Activated CD8-positive, alpha-beta memory T cell treated with anti-CD3 and anti-CD28 coated beads, Interleukin-2, amount 10 ng/mL, durations not matched to agents 7 days and 5 days (primary cell): ENCODE results near the gene SLIT3. TPM values are rescaled to one million over a fixed set of nuclear protein-coding genes. Genes with fewer than 3 reads are reported as not detected.

Source experiments
- ATAC-seq: fragments of 150-1000 bp; cut with Tn5 transposase; one replicate; pipeline ENCODE4 v1.10.0; 2021; ENCODE audit warnings: moderate library complexity
- CTCF ChIA-PET: fragments of 350-600 bp; sonication (Branson Sonifier 250); formaldehyde crosslinking; loops from one replicate; lab custom pipeline; 2021; ENCODE audit warnings: antibody characterized with exemption; lab: Charles Lee
- DNase-seq: peaks from one replicate; pipeline ENCODE4 v3.0.0-alpha.2; 2020
- H3K27ac Mint-ChIP-seq: one replicate; pipeline ENCODE4 v1.8.0; 2021; ENCODE audit warnings: mild to moderate bottlenecking, mixed read lengths
- H3K27me3 Mint-ChIP-seq: one replicate; pipeline ENCODE4 v1.8.0; 2021; ENCODE audit warnings: mixed read lengths
- H3K36me3 Mint-ChIP-seq: one replicate; pipeline ENCODE4 v1.8.0; 2021; ENCODE audit warnings: mild to moderate bottlenecking, mixed read lengths
- H3K4me1 Mint-ChIP-seq: one replicate; pipeline ENCODE4 v1.8.0; 2021; ENCODE audit warnings: mixed read lengths
- H3K4me3 Mint-ChIP-seq: one replicate; pipeline ENCODE4 v1.8.0; 2021; ENCODE audit warnings: mild to moderate bottlenecking, moderate library complexity, mixed read lengths
- H3K9me3 Mint-ChIP-seq: one replicate; pipeline ENCODE4 v1.8.0; 2022; ENCODE audit warnings: low read depth, mixed read lengths
- total RNA-seq, 2 experiments: library from RNA; stranded (reverse); gene quantifications; one replicate each; pipeline ENCODE4 v1.2.3, GENCODE V29; 2021

The SLIT3 gene
- total RNA-seq, 2 experiments from 2014 or later, result 0.09 TPM; not detected in 1

- H3K27ac Mint-ChIP-seq, result no peak overlapping the region
Observed at GRCh38 chr5:169291877-169292276, 9.1 kb downstream of the SLIT3 start.

GRCh38 chr5:169290895-169291294, 10.0 kb downstream of the SLIT3 start:
- Mint-ChIP-seq H3K36me3 (no peaks in the 10 kb centered on the region), H3K4me3 (no peak overlapping the region), H3K9me3 (no peaks in the 10 kb centered on the region), H3K27me3 (no peaks in the 10 kb centered on the region), H3K4me1 (no peaks in the 10 kb centered on the region), H3K27ac (no peak overlapping the region)
- ATAC-seq, result no peak
- CTCF ChIA-PET, result no interaction called here
- no peak for DNase-seq

More at GRCh38 chr5:169291877-169292276, 9.1 kb downstream of the SLIT3 start:
- Mint-ChIP-seq H3K27me3 (no peaks in the 10 kb centered on the region), H3K9me3 (no peaks in the 10 kb centered on the region), H3K36me3 (no peaks in the 10 kb centered on the region), H3K4me1 (no peaks in the 10 kb centered on the region), H3K4me3 (no peak overlapping the region)
- CTCF ChIA-PET, result no interaction called here
- DNase-seq (no peak), ATAC-seq (no peak)

GRCh38 chr5:169289520-169289919, 11.4 kb downstream of the SLIT3 start:
- Mint-ChIP-seq H3K4me3 (no peak overlapping the region), H3K4me1 (no peaks in the 10 kb centered on the region), H3K9me3 (no peaks in the 10 kb centered on the region), H3K27ac (no peak overlapping the region), H3K36me3 (no peaks in the 10 kb centered on the region), H3K27me3 (no peaks in the 10 kb centered on the region)
- DNase-seq, result no peak
- CTCF ChIA-PET, result no interaction called here
- no peak for ATAC-seq

- H3K4me3 Mint-ChIP-seq, result no peak overlapping the region
- CTCF ChIA-PET, result no interaction called here
- H3K27ac Mint-ChIP-seq, result no peak overlapping the region
- no peak for DNase-seq
- H3K27me3 Mint-ChIP-seq, result no peaks in the 10 kb centered on the region
- ATAC-seq, result no peak
- no peaks in the 10 kb centered on the region for H3K4me1 Mint-ChIP-seq
- no peaks in the 10 kb centered on the region for H3K9me3 Mint-ChIP-seq
- H3K36me3 Mint-ChIP-seq, result no peaks in the 10 kb centered on the region
Observed at GRCh38 chr5:169288066-169288930, 12.6 kb downstream of the SLIT3 start.

- no peaks in the 10 kb centered on the region for H3K9me3 Mint-ChIP-seq
Observed at GRCh38 chr5:169287529-169287928, 13.4 kb downstream of the SLIT3 start.

GRCh38 chr5:169286572-169287300, 14.2 kb downstream of the SLIT3 start:
- no peak for ATAC-seq
- H3K27me3 Mint-ChIP-seq, result no peaks in the 10 kb centered on the region
- DNase-seq, result no peak
- CTCF ChIA-PET, result interaction anchor here (1.2 kb wide), 1 partner anchor 14 kb away, joined by 3 read pairs; the partner anchor contains the start of gene SLIT3
- H3K4me1 Mint-ChIP-seq, result no peaks in the 10 kb centered on the region
- no peak overlapping the region for H3K4me3 Mint-ChIP-seq
- H3K27ac Mint-ChIP-seq, result no peak overlapping the region
- H3K36me3 Mint-ChIP-seq, result no peaks in the 10 kb centered on the region
- H3K9me3 Mint-ChIP-seq, result no peaks in the 10 kb centered on the region

More at GRCh38 chr5:169287529-169287928, 13.4 kb downstream of the SLIT3 start:
- no peak for ATAC-seq
- CTCF ChIA-PET, result no interaction called here
- DNase-seq, result no peak
- Mint-ChIP-seq H3K4me3 (no peak overlapping the region), H3K36me3 (no peaks in the 10 kb centered on the region), H3K4me1 (no peaks in the 10 kb centered on the region), H3K27me3 (no peaks in the 10 kb centered on the region), H3K27ac (no peak overlapping the region)

- DNase-seq, result no peak
- Mint-ChIP-seq H3K27me3 (no peaks in the 10 kb centered on the region), H3K4me1 (no peaks in the 10 kb centered on the region), H3K9me3 (no peaks in the 10 kb centered on the region), H3K27ac (no peak overlapping the region), H3K36me3 (no peaks in the 10 kb centered on the region), H3K4me3 (no peak overlapping the region)
- CTCF ChIA-PET, result no interaction called here
- ATAC-seq, result no peak
Observed at GRCh38 chr5:169283887-169284286, 17.1 kb downstream of the SLIT3 start.

- H3K4me3 Mint-ChIP-seq, result no peak overlapping the region
- H3K36me3 Mint-ChIP-seq, result no peaks in the 10 kb centered on the region
- no peaks in the 10 kb centered on the region for H3K27me3 Mint-ChIP-seq
- ATAC-seq, result no peak
- H3K9me3 Mint-ChIP-seq, result no peaks in the 10 kb centered on the region
- H3K27ac Mint-ChIP-seq, result no peak overlapping the region
- no peak for DNase-seq
- CTCF ChIA-PET, result no interaction called here
- no peaks in the 10 kb centered on the region for H3K4me1 Mint-ChIP-seq
Observed at GRCh38 chr5:169281625-169282024, 19.3 kb downstream of the SLIT3 start.

GRCh38 chr5:169280696-169281095, 20.2 kb downstream of the SLIT3 start:
- no peaks in the 10 kb centered on the region for H3K36me3 Mint-ChIP-seq
- H3K27me3 Mint-ChIP-seq, result no peaks in the 10 kb centered on the region
- no peak for DNase-seq
- H3K27ac Mint-ChIP-seq, result no peak overlapping the region
- CTCF ChIA-PET, result no interaction called here
- ATAC-seq, result no peak
- no peaks in the 10 kb centered on the region for H3K9me3 Mint-ChIP-seq
- no peaks in the 10 kb centered on the region for H3K4me1 Mint-ChIP-seq
- no peak overlapping the region for H3K4me3 Mint-ChIP-seq

- H3K4me1 Mint-ChIP-seq, result no peaks in the 10 kb centered on the region
- ATAC-seq (no peak), DNase-seq (no peak)
- no peaks in the 10 kb centered on the region for H3K27me3 Mint-ChIP-seq
- no peaks in the 10 kb centered on the region for H3K36me3 Mint-ChIP-seq
- CTCF ChIA-PET, result no interaction called here
- H3K4me3 Mint-ChIP-seq, result no peak overlapping the region
- H3K27ac Mint-ChIP-seq, result no peak overlapping the region
- H3K9me3 Mint-ChIP-seq, result no peaks in the 10 kb centered on the region
Observed at GRCh38 chr5:169280286-169280685, 20.7 kb downstream of the SLIT3 start.

GRCh38 chr5:169279125-169279524, 21.8 kb downstream of the SLIT3 start:
- H3K4me1 Mint-ChIP-seq, result no peaks in the 10 kb centered on the region

GRCh38 chr5:169273881-169274280, 27.1 kb downstream of the SLIT3 start:
- H3K4me3 Mint-ChIP-seq, result no peak overlapping the region
- ATAC-seq, result no peak

More at GRCh38 chr5:169279125-169279524, 21.8 kb downstream of the SLIT3 start:
- Mint-ChIP-seq H3K27me3 (no peaks in the 10 kb centered on the region), H3K27ac (no peak overlapping the region), H3K36me3 (no peaks in the 10 kb centered on the region), H3K4me3 (no peak overlapping the region), H3K9me3 (no peaks in the 10 kb centered on the region)
- ATAC-seq (no peak), DNase-seq (no peak)
- CTCF ChIA-PET, result no interaction called here

GRCh38 chr5:169273451-169273850, 27.5 kb downstream of the SLIT3 start:
- no peak overlapping the region for H3K4me3 Mint-ChIP-seq
- no peaks in the 10 kb centered on the region for H3K36me3 Mint-ChIP-seq
- DNase-seq (no peak), ATAC-seq (no peak)
- H3K9me3 Mint-ChIP-seq, result no peaks in the 10 kb centered on the region
- H3K27ac Mint-ChIP-seq, result no peak overlapping the region
- no peaks in the 10 kb centered on the region for H3K27me3 Mint-ChIP-seq
- CTCF ChIA-PET, result no interaction called here
- H3K4me1 Mint-ChIP-seq, result no peaks in the 10 kb centered on the region

More at GRCh38 chr5:169273881-169274280, 27.1 kb downstream of the SLIT3 start:
- Mint-ChIP-seq H3K4me1 (no peaks in the 10 kb centered on the region), H3K27me3 (no peaks in the 10 kb centered on the region), H3K36me3 (no peaks in the 10 kb centered on the region), H3K9me3 (no peaks in the 10 kb centered on the region), H3K27ac (no peak overlapping the region)
- CTCF ChIA-PET, result no interaction called here
- DNase-seq, result no peak
